BLaER1 (cell line): ENCODE measurements around the gene GAL3ST1.

Experiments used
- H3K27ac ChIP-seq: shearing (Covaris generic); formaldehyde crosslinking; 2 replicates; pipeline ENCODE4 v1.8.1; 2022
- H3K27me3 ChIP-seq: shearing (Covaris generic); formaldehyde crosslinking; 2 replicates; pipeline ENCODE4 v1.8.1; 2022
- H3K36me3 ChIP-seq: shearing (Covaris generic); formaldehyde crosslinking; 2 replicates; pipeline ENCODE4 v1.8.1; 2022
- H3K4me1 ChIP-seq: shearing (Covaris generic); formaldehyde crosslinking; 2 replicates; pipeline ENCODE4 v1.8.1; 2022
- H3K4me2 ChIP-seq: shearing (Covaris generic); formaldehyde crosslinking; 2 replicates; pipeline ENCODE4 v1.8.1; 2022
- H3K4me3 ChIP-seq: shearing (Covaris generic); formaldehyde crosslinking; 2 replicates; pipeline ENCODE4 v1.8.1; 2022
- H3K9ac ChIP-seq: shearing (Covaris generic); formaldehyde crosslinking; 2 replicates; pipeline ENCODE4 v1.8.1; 2022
- H3K9me3 ChIP-seq: shearing (Covaris generic); formaldehyde crosslinking; 2 replicates; pipeline ENCODE4 v1.8.1; 2022
- H4K20me1 ChIP-seq: shearing (Covaris generic); formaldehyde crosslinking; 2 replicates; pipeline ENCODE4 v1.8.1; 2022
- Cebpa-rat ChIP-seq: shearing (Covaris generic); IDR thresholded peaks from 2 replicates; pipeline ENCODE4 v1.8.1; 2022

The GAL3ST1 gene

DNA sequence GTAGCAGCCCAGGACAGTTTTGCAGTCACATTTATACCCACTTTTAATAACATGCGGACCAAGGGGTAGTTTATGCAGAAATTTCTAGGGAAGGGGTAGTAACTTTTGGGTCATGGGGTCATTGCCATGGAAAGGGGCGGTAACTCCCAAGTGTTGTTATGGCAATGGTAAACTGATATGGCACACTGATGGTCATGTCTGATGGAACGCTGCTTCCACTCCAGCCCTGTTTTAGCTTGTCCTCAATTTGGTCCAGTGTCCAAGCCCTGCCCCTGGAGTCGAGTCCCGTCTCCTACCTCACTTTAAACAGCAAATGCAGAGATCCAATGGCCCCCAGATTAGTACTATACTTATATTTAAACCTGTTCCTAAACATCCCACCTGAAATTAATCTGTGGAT lies 57.7 kb downstream of the GAL3ST1 start:
- Histone ChIP-seq H3K4me1 (peaks cover 8% of the 10 kb centered on the region), H3K9me3 (peaks cover 8% of the 10 kb centered on the region), H3K27me3 (no peaks in the 10 kb centered on the region), H4K20me1 (no peaks in the 10 kb centered on the region), H3K9ac (no peak overlapping the region), H3K4me2 (no peak overlapping the region), H3K4me3 (no peak overlapping the region), H3K27ac (no peak overlapping the region), H3K36me3 (no peaks in the 10 kb centered on the region)
- no peak for TF ChIP-seq Cebpa-rat

GRCh38 chr22:30516273-30516672 lies 58.2 kb downstream of the GAL3ST1 start:
- Histone ChIP-seq H3K27ac (no peak overlapping the region), H3K4me3 (no peak overlapping the region), H3K27me3 (no peaks in the 10 kb centered on the region), H3K4me2 (no peak overlapping the region), H3K9me3 (peaks cover 13% of the 10 kb centered on the region), H3K4me1 (peaks cover 8% of the 10 kb centered on the region), H3K9ac (no peak overlapping the region), H3K36me3 (no peaks in the 10 kb centered on the region), H4K20me1 (no peaks in the 10 kb centered on the region)
- TF ChIP-seq Cebpa-rat, result no peak

GRCh38 chr22:30514252-30514651 lies 60.2 kb downstream of the GAL3ST1 start:
- H3K4me3 ChIP-seq, result no peak overlapping the region
- H3K36me3 ChIP-seq, result no peaks in the 10 kb centered on the region
- peaks cover 16% of the 10 kb centered on the region for H3K9me3 ChIP-seq
- TF ChIP-seq Cebpa-rat, result no peak
- H3K4me2 ChIP-seq, result peak overlapping the region; percentile 19; the same call in 1 of the 2 replicates
- H3K27ac ChIP-seq, result no peak overlapping the region
- H3K27me3 ChIP-seq, result no peaks in the 10 kb centered on the region
- no peak overlapping the region for H3K9ac ChIP-seq
- H3K4me1 ChIP-seq, result peaks cover 8% of the 10 kb centered on the region
- H4K20me1 ChIP-seq, result no peaks in the 10 kb centered on the region

DNA sequence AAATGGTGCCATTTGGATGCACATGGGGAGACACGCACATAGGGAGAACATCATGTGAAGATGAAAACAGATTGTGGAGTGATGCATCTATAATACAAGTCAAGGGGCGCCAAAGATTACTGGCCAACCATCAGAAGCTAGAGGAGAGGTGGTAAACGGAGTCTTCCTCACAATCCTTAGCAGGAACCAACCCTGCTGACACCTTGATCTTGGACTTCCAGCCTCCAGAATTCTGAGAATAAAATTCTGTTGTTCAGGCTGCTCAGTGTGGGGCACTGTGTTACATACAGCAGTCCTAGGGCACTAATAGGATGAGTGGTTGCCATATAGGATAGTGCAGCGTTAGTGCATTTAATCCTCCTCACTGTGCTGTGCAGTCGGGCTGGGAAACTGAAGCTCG lies 61.0 kb downstream of the GAL3ST1 start:
- H3K36me3 ChIP-seq, result no peaks in the 10 kb centered on the region
- no peaks in the 10 kb centered on the region for H4K20me1 ChIP-seq
- H3K9ac ChIP-seq, result no peak overlapping the region
- H3K27me3 ChIP-seq, result no peaks in the 10 kb centered on the region
- H3K4me2 ChIP-seq, result no peak overlapping the region
- peaks cover 8% of the 10 kb centered on the region for H3K4me1 ChIP-seq
- no peak overlapping the region for H3K27ac ChIP-seq
- H3K9me3 ChIP-seq, result peaks cover 16% of the 10 kb centered on the region
- no peak overlapping the region for H3K4me3 ChIP-seq
- no peak for TF ChIP-seq Cebpa-rat

- H3K9me3 ChIP-seq, result peaks cover 16% of the 10 kb centered on the region
- no peak for TF ChIP-seq Cebpa-rat
- H4K20me1 ChIP-seq, result no peaks in the 10 kb centered on the region
- H3K4me2 ChIP-seq, result no peak overlapping the region
- no peak overlapping the region for H3K4me3 ChIP-seq
- H3K27ac ChIP-seq, result no peak overlapping the region
- no peak overlapping the region for H3K9ac ChIP-seq
- no peaks in the 10 kb centered on the region for H3K27me3 ChIP-seq
- H3K4me1 ChIP-seq, result peaks cover 8% of the 10 kb centered on the region
- no peaks in the 10 kb centered on the region for H3K36me3 ChIP-seq
Observed at GRCh38 chr22:30511911-30512310, 62.6 kb downstream of the GAL3ST1 start.

DNA sequence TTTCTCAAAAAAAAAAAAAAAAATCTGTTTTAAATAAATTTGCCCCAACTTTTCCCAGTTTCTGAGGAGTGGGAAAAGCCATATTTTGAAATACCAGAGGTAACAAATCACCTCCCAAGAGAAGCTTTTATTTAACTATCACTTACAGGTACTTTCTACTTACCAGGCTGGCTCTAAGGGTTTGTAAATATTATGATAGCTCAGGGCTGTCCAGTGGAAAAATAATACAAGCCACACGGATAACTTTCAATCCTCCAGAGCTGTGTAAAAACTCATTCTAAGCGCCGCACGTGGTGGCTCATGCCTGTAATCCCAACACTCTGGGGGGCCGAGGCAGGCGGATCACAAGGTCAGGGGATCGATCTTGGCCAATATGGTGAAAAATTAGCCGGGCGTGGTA lies 63.4 kb downstream of the GAL3ST1 start:
- no peak overlapping the region for H3K27ac ChIP-seq
- H3K4me2 ChIP-seq, result no peak overlapping the region
- H3K9me3 ChIP-seq, result peaks cover 16% of the 10 kb centered on the region
- no peak overlapping the region for H3K9ac ChIP-seq
- no peaks in the 10 kb centered on the region for H4K20me1 ChIP-seq
- no peak overlapping the region for H3K4me3 ChIP-seq
- peaks cover 8% of the 10 kb centered on the region for H3K4me1 ChIP-seq
- no peak for TF ChIP-seq Cebpa-rat
- H3K36me3 ChIP-seq, result no peaks in the 10 kb centered on the region
- H3K27me3 ChIP-seq, result no peaks in the 10 kb centered on the region

DNA sequence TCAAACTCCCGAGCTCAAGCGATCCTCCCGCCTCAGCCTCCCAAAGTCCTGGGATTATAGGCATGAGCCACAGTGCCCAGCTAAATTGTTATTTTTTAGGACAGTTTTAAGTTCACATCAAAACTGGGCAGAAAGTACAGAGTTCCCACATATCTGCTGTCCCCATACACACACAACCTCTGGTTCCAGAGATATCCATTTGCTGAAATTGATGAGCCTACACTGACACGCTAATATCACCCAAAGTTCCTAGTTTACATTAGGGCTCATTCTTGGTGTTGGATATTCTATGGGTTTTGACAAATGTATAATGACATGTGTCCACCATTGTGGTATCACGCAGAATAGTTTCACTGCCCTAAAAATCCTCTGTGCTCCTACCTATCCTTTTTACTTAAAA lies 66.2 kb downstream of the GAL3ST1 start:
- no peak overlapping the region for H3K4me2 ChIP-seq
- H3K4me3 ChIP-seq, result no peak overlapping the region
- no peak overlapping the region for H3K27ac ChIP-seq
- H3K36me3 ChIP-seq, result no peaks in the 10 kb centered on the region
- TF ChIP-seq Cebpa-rat, result no peak
- no peaks in the 10 kb centered on the region for H3K4me1 ChIP-seq
- H3K9me3 ChIP-seq, result peaks cover 16% of the 10 kb centered on the region
- H3K9ac ChIP-seq, result no peak overlapping the region
- no peaks in the 10 kb centered on the region for H3K27me3 ChIP-seq
- H4K20me1 ChIP-seq, result no peaks in the 10 kb centered on the region

DNA sequence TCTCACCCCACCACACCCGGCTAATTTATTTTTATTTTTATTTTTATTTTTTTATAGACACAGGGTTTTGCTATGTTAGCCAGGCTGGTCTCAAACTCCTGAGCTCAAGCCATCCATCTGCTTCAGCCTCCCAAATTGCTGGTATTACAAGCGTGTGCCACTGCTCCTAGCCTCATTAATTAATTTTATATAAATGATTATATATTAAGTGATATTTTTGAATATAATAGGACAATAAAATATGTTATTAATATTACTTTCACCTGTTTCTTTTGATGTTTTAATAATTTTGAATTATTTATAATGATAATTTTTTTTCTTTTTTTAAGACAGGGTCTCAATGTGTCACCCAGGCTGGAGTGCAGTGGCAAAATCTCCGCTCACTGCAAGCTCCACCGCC lies 66.8 kb downstream of the GAL3ST1 start:
- no peak overlapping the region for H3K4me2 ChIP-seq
- H3K4me3 ChIP-seq, result no peak overlapping the region
- no peaks in the 10 kb centered on the region for H3K27me3 ChIP-seq
- H3K4me1 ChIP-seq, result no peaks in the 10 kb centered on the region
- no peak overlapping the region for H3K9ac ChIP-seq
- H3K36me3 ChIP-seq, result no peaks in the 10 kb centered on the region
- H3K27ac ChIP-seq, result no peak overlapping the region
- H3K9me3 ChIP-seq, result peaks cover 16% of the 10 kb centered on the region
- H4K20me1 ChIP-seq, result no peaks in the 10 kb centered on the region
- no peak for TF ChIP-seq Cebpa-rat

GRCh38 chr22:30506507-30506968 lies 67.9 kb downstream of the GAL3ST1 start:
- Histone ChIP-seq H3K9ac (no peak overlapping the region), H3K9me3 (peaks cover 5% of the 10 kb centered on the region; the same call in 1 of the 2 replicates), H3K4me2 (no peak overlapping the region), H3K27ac (no peak overlapping the region), H3K27me3 (no peaks in the 10 kb centered on the region), H3K36me3 (no peaks in the 10 kb centered on the region), H4K20me1 (no peaks in the 10 kb centered on the region), H3K4me3 (no peak overlapping the region), H3K4me1 (no peaks in the 10 kb centered on the region)
- TF ChIP-seq Cebpa-rat, result no peak
